Measurements from ENCODE around the gene EXD1. TPM values are rescaled to one million over a fixed set of nuclear protein-coding genes. Genes with fewer than 3 reads are reported as not detected.

Gene EXD1
- total RNA-seq, 1 donor from 2014 or later: not detected

DNA sequence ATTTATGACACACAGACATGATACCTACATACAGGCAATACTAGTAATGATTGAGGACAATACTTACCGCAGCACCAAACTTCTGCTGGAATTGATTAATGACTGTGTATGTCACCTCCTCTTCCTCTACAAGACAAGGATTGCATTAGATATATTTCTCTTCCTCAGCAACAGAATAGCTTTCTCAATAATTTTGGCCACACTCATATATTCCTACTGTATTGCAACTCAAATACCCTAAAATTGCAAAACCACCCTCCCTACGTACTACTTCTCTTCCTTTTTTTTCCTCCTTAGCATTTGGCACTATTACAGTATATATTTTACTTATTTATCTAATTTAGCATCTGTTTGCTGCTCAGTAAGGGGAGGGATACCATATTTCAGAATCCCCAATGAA, 14.8 kb downstream of the EXD1 start:
- Mint-ChIP-seq H3K4me1 (ENCODE audit: low read depth) (no peaks in the 10 kb centered on the region), H3K4me3 (no peak overlapping the region), H3K27me3 (ENCODE audit: insufficient read depth) (peaks cover 47% of the 10 kb centered on the region), H3K36me3 (ENCODE audit: low read depth) (no peaks in the 10 kb centered on the region), H3K9me3 (no peaks in the 10 kb centered on the region), H3K27ac (no peak overlapping the region)
- intact Hi-C loops (cut with micrococcal nuclease): no loop called here
- DNase-seq (ENCODE audit: low spot score): no peak

DNA sequence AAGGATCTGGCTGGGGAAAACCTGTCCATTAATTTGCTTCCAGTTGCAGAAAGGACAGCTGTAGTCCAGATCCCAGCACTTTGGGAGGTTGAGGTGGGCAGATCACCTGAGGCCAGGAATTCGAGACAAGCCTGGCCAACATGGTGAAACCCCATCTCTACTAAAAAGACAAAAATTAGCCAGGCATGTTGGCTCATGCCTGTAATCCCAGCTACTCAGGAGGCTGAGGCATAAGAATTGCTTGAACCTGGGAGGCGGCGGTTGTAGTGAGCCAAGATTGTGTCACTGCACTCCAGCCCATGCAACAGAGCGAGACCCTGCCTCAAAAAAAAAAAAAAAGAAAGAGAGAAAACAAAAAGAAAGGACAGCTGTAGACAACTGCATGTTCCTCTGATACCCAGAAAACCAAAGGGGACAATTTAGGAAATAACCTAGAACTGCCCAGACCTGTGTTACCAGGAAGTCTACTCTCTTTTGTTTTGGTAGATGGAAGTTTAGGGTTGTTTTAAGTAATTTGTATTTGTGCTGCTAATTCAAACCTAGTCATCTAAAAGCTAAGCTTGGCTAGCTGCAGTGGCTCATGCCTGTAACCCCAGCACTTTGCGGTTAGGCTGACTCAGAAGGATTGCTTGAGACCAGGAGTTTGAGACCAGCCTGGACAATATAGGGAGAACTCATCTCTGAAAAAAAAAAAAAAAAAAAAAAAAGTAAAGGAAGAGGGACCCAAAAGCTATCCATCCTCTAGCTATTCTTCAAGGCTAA, 22.7 kb downstream of the EXD1 start:
- Mint-ChIP-seq H3K4me1 (ENCODE audit: low read depth) (no peaks in the 10 kb centered on the region), H3K4me3 (no peak overlapping the region), H3K27me3 (ENCODE audit: insufficient read depth) (peaks cover 19% of the 10 kb centered on the region)

DNA sequence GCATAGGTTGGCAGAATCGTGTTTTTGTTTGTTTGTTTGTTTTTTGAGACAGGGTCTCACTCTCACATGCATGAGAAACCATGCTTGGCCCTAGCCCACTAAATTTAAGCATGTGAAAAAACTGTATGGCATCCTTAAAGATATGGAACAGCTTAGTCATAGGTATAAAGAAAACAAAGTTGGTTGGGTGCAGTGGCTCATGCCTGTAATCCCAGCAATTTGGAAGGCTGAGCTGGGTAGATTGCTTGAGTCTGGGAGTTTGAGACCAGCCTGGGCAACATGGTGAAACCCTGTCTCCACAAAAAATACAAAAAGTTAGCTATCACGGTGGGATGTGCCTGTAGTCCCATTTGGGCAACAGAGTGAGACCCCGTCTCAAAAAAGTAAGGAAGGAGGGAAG, 25.2 kb downstream of the EXD1 start:
- Mint-ChIP-seq H3K9me3 (no peaks in the 10 kb centered on the region), H3K36me3 (ENCODE audit: low read depth) (no peaks in the 10 kb centered on the region), H3K27me3 (ENCODE audit: insufficient read depth) (peaks cover 10% of the 10 kb centered on the region), H3K4me1 (ENCODE audit: low read depth) (no peaks in the 10 kb centered on the region), H3K27ac (no peak overlapping the region), H3K4me3 (no peak overlapping the region)
- no peak for DNase-seq (ENCODE audit: low spot score)
- intact Hi-C loops (cut with micrococcal nuclease): no loop called here

More for the DNA sequence above, 22.7 kb downstream of the EXD1 start:
- intact Hi-C loops (cut with micrococcal nuclease): no loop called here
- no peak overlapping the region for H3K27ac Mint-ChIP-seq
- no peak for DNase-seq (ENCODE audit: low spot score)
- no peaks in the 10 kb centered on the region for H3K36me3 Mint-ChIP-seq (ENCODE audit: low read depth)
- H3K9me3 Mint-ChIP-seq: no peaks in the 10 kb centered on the region

DNA sequence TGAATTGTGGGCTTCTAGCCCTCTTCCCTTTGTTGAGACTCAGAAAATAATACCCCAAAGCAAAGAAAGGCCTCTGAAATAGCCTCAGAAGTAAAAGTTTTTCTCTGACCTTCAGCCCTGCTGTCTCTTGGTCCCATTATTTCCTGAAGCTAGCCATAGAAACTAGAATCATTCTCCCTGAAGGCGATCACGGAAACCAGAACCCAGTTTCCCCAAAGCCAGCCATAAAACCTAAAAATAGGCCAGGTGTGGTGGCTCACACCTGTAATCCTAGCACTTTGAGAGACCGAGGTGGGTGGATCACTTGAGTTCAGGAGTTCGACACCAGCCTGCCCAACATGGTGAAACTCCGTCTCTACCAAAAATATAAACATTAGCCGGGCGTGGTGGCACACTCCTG, 27.2 kb downstream of the EXD1 start:
- DNase-seq (ENCODE audit: low spot score): no peak
- Mint-ChIP-seq H3K36me3 (ENCODE audit: low read depth) (no peaks in the 10 kb centered on the region), H3K4me3 (no peak overlapping the region), H3K27me3 (ENCODE audit: insufficient read depth) (peaks cover 8% of the 10 kb centered on the region), H3K4me1 (ENCODE audit: low read depth) (no peaks in the 10 kb centered on the region), H3K27ac (no peak overlapping the region), H3K9me3 (no peaks in the 10 kb centered on the region)
- intact Hi-C loops (cut with micrococcal nuclease): no loop called here

DNA sequence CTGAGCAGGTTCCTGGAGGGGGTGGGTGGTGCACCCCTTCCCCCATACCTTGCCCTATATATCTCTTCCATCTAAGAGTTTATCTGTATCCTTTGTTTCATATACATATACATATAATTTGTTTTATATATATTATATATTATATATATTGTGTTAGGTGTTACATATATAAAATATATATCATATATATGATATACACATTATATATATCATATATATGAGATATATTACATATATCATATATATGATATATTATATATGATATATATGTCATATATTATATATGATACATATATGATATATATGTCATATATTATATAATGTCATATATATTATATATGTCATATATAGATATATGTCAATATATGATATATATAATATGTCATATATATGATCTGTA, 31.1 kb downstream of the EXD1 start:
- Mint-ChIP-seq H3K4me1 (ENCODE audit: low read depth) (no peaks in the 10 kb centered on the region), H3K9me3 (no peaks in the 10 kb centered on the region), H3K27ac (no peak overlapping the region), H3K27me3 (ENCODE audit: insufficient read depth) (peaks cover 2% of the 10 kb centered on the region), H3K4me3 (no peak overlapping the region), H3K36me3 (ENCODE audit: low read depth) (no peaks in the 10 kb centered on the region)
- intact Hi-C loops (cut with micrococcal nuclease): no loop called here
- no peak for DNase-seq (ENCODE audit: low spot score)

DNA sequence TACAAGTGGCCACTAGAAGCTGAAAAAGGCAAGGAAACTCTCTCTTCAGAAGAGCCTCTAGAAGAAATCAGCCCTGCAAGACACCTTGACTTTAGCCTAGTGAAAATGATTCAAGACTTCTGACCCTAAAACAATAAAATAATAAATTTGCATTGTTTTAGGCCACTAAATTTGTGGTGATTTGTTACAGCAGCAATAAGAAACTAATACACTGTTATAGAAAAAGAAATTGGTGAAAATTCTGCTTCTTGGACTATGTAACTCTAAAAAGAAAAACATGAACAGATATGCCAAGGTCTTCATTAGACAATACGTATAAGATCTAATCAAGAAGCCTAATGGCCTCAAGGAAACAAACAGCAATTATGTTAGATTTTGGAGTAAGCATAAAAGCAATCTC, 36.1 kb downstream of the EXD1 start:
- no peak overlapping the region for H3K4me3 Mint-ChIP-seq
- no peaks in the 10 kb centered on the region for H3K4me1 Mint-ChIP-seq (ENCODE audit: low read depth)
- H3K27me3 Mint-ChIP-seq (ENCODE audit: insufficient read depth): no peaks in the 10 kb centered on the region
- no peak overlapping the region for H3K27ac Mint-ChIP-seq
- no peaks in the 10 kb centered on the region for H3K36me3 Mint-ChIP-seq (ENCODE audit: low read depth)
- intact Hi-C loops (cut with micrococcal nuclease): no loop called here
- no peak for DNase-seq (ENCODE audit: low spot score)
- H3K9me3 Mint-ChIP-seq: no peaks in the 10 kb centered on the region

DNA sequence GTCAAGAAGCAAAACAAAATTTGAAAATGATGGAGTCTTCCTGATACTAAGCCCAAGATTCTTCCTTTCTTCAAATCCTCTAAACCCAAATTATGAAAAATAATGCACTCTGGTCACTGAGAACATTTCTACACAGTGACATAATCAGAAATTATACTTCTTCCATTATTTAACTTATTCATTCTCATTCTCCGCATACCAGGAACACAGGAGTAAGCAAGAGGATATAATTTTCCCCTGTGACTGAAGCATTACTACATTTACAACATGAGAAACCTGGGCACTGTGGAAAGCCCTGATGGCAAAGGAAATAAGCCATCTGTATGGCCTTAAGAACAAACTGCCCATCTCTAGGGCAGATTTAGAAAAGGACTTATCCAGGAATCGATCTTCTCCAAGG, 47.0 kb downstream of the EXD1 start:
- intact Hi-C loops (cut with micrococcal nuclease): loop anchor here (5.0 to 10.0 kb wide), 2 partner anchors 96 to 159 kb away; no protein-coding TSS in a partner anchor

DNA sequence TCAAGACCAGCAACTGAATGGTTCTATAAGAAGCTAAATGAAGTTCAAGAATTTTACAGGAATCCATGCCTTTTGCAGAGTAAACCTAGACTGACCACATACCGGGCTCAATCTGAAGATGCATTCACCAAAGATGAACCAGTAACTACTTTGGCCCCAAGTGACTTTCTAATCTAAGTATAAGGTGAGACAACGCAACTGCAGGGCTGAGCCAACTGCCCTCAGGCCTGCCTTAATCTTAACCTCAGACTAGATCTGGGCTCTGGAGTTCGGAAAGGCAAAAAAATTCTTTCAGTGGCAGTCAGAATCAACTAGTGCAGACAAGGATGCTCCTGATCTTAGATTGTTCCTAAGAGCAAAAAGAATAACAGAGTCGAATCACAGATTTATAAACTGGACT, 48.3 kb downstream of the EXD1 start:
- Mint-ChIP-seq H3K36me3 (ENCODE audit: low read depth) (no peaks in the 10 kb centered on the region), H3K4me3 (no peak overlapping the region), H3K27me3 (ENCODE audit: insufficient read depth) (peaks cover 15% of the 10 kb centered on the region), H3K9me3 (no peaks in the 10 kb centered on the region), H3K27ac (no peak overlapping the region), H3K4me1 (ENCODE audit: low read depth) (no peaks in the 10 kb centered on the region)
- intact Hi-C loops (cut with micrococcal nuclease): loop anchor here (5.0 to 10.0 kb wide), 2 partner anchors 95 to 157 kb away; no protein-coding TSS in a partner anchor
- DNase-seq (ENCODE audit: low spot score): no peak

More for the DNA sequence above, 47.0 kb downstream of the EXD1 start:
- H3K36me3 Mint-ChIP-seq (ENCODE audit: low read depth): no peaks in the 10 kb centered on the region
- H3K27me3 Mint-ChIP-seq (ENCODE audit: insufficient read depth): peaks cover 13% of the 10 kb centered on the region
- H3K4me3 Mint-ChIP-seq: no peak overlapping the region
- H3K4me1 Mint-ChIP-seq (ENCODE audit: low read depth): no peaks in the 10 kb centered on the region
- H3K9me3 Mint-ChIP-seq: no peaks in the 10 kb centered on the region
- no peak overlapping the region for H3K27ac Mint-ChIP-seq
- no peak for DNase-seq (ENCODE audit: low spot score)

DNA sequence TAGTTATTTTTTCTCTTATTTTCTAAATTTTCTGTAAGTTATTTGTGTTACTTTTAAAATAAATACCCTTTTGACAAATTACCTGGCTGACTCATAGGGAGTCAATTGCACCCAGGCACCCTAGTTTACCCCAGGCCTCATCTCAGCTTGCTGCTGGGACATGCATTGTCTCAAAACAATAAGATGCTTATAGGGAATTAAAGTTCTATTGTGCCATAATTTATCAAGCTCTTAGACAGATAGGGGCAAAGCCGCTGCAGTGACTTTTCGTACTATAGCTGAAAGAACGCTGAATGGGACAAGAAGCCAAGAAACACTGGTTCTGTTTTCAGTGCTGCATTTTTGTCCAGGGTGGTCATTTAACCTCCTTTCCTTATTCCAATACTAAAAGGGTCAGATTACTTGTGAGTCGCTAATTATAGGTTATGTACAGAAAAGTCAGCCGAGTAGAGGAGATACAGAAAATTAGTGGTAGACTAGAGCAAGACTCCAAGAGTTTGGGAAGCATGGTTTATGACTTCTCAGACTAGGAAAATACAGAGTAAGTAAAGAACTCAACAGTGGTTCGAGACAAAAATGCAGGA, 50.3 kb downstream of the EXD1 start:
- intact Hi-C loops (cut with micrococcal nuclease): loop anchor here (5.0 to 10.0 kb wide), 2 partner anchors 93 to 155 kb away; no protein-coding TSS in a partner anchor

DNA sequence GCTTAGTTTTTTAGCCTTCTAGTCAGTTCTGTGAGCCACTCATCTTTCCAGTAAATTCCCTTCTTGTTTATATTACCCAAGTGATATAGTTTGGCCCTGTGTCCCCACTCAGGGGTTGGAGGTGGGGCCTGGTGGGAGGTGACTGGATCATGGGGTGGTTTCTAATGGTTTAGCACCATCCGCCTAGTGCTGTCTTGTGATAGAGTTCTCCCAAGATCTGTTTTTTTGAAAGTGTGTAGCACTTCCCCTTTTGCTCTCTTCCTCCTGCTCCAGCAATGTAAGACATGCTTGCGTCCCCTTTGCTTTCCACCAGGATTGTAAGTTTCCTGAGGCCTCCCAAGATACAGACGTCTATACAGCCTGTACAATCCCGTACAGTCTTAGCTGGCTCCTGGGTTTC, 60.8 kb downstream of the EXD1 start:
- no peak for DNase-seq (ENCODE audit: low spot score)
- Mint-ChIP-seq H3K4me1 (ENCODE audit: low read depth) (no peaks in the 10 kb centered on the region), H3K4me3 (no peak overlapping the region), H3K9me3 (no peaks in the 10 kb centered on the region), H3K36me3 (ENCODE audit: low read depth) (no peaks in the 10 kb centered on the region), H3K27me3 (ENCODE audit: insufficient read depth) (peaks cover 4% of the 10 kb centered on the region), H3K27ac (no peak overlapping the region)
- intact Hi-C loops (cut with micrococcal nuclease): no loop called here

More for the DNA sequence above, 50.3 kb downstream of the EXD1 start:
- Mint-ChIP-seq H3K9me3 (no peaks in the 10 kb centered on the region), H3K4me3 (no peak overlapping the region), H3K27me3 (ENCODE audit: insufficient read depth) (peaks cover 15% of the 10 kb centered on the region), H3K27ac (no peak overlapping the region), H3K4me1 (ENCODE audit: low read depth) (no peaks in the 10 kb centered on the region), H3K36me3 (ENCODE audit: low read depth) (no peaks in the 10 kb centered on the region)
- DNase-seq (ENCODE audit: low spot score): no peak

DNA sequence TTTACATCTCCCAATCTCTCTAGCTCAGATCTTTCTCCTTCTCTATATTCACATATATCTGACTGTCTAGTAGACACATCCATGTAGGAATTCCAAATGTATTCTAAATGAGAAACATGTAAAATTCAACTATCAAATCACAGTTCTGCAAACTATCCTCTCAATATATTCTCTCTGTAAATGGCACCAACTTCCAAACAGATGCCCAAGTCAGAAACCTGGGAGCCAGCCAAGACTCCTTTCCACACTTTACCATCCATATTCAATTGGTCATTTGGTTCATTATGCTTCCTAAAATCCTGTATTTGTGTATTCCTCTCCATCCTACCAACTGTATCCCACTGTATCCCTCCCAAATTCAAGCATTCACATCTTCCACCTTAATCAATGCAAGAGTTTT, 61.5 kb downstream of the EXD1 start:
- DNase-seq (ENCODE audit: low spot score): no peak
- Mint-ChIP-seq H3K9me3 (no peaks in the 10 kb centered on the region), H3K27ac (no peak overlapping the region), H3K4me3 (no peak overlapping the region), H3K4me1 (ENCODE audit: low read depth) (no peaks in the 10 kb centered on the region), H3K27me3 (ENCODE audit: insufficient read depth) (peaks cover 4% of the 10 kb centered on the region), H3K36me3 (ENCODE audit: low read depth) (no peaks in the 10 kb centered on the region)
- intact Hi-C loops (cut with micrococcal nuclease): no loop called here

DNA sequence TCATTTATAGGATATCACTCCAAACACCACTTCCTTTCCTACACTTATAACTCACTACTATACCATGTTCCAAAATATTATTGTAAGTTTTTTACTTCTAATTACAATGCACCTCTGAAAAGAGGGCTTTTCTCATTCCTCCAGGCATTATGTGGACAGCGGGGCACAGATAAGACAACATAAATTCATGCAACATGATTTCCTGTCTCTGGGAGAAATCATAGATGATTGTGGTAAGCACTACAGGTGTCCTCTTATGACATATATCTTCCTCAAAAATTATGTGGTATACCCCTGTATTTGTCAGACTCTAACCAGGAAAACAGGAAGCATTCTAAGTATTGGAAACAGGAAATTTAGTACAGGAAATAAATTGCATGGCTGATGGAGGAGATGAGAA, 68.8 kb downstream of the EXD1 start:
- H3K27ac Mint-ChIP-seq: no peak overlapping the region
- no peaks in the 10 kb centered on the region for H3K9me3 Mint-ChIP-seq

DNA sequence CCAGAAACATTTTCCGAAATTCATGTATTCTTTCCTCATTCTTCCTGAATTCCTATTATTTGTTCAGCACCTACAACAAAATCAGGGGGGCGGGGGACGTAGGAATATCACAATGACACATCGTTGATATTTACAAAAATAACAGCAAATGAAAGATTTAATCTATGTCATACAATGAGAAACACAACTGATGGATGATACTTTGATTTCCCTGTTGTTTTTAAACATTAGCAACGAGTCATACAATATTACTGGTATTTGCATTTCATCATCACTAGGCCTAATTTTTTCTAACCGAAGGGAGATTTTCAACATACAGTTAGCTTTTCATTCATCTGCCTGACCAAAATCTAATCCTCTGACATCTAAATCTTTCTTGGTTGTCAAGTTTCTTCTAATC, 69.2 kb downstream of the EXD1 start:
- H3K9me3 Mint-ChIP-seq: no peaks in the 10 kb centered on the region
- no peaks in the 10 kb centered on the region for H3K36me3 Mint-ChIP-seq (ENCODE audit: low read depth)
- H3K4me3 Mint-ChIP-seq: no peak overlapping the region
- peaks cover 5% of the 10 kb centered on the region for H3K27me3 Mint-ChIP-seq (ENCODE audit: insufficient read depth)
- DNase-seq (ENCODE audit: low spot score): no peak
- H3K4me1 Mint-ChIP-seq (ENCODE audit: low read depth): peaks cover 15% of the 10 kb centered on the region
- intact Hi-C loops (cut with micrococcal nuclease): no loop called here
- no peak overlapping the region for H3K27ac Mint-ChIP-seq

More for the DNA sequence above, 68.8 kb downstream of the EXD1 start:
- DNase-seq (ENCODE audit: low spot score): no peak
- H3K27me3 Mint-ChIP-seq (ENCODE audit: insufficient read depth): peaks cover 4% of the 10 kb centered on the region
- H3K36me3 Mint-ChIP-seq (ENCODE audit: low read depth): no peaks in the 10 kb centered on the region
- H3K4me1 Mint-ChIP-seq (ENCODE audit: low read depth): peaks cover 15% of the 10 kb centered on the region
- intact Hi-C loops (cut with micrococcal nuclease): no loop called here
- H3K4me3 Mint-ChIP-seq: no peak overlapping the region
